Cortex of kidney (tissue), 1 donor: Measurements from ENCODE around the gene MAPK7.

Source experiments
- DNase-seq: peaks from one replicate; lab custom pipeline; 2025; lab: John Stamatoyannopoulos, UW

Gene MAPK7

DNA sequence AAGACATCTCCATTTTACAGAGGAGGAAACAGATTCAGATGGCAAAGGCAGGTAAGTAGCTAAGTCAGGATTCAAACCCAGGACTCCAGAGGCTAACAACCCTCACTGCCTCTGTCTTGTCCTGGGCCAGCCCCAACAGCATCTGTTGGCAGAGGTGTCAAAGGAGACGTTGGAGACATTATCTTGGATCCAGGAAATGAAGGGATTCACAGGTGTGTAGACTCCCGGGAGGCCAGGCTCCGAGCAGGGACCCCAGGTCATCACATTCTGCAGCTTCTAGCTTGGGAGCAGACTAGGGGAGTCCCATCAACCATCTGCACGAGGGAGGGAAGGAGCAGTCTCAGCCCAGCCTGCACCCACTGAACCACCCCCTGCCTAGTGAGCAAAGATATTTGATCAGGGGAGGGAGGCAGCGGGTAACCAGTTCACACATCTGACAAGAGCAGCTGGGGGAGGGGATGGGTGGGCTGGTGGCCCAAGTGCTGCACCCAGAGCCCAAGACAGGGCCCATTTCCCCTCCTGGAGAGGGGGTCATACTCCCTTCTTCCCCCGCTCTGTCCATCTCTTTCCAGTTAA, 14.8 kb upstream of the MAPK7 start:
- no peak for DNase-seq

DNA sequence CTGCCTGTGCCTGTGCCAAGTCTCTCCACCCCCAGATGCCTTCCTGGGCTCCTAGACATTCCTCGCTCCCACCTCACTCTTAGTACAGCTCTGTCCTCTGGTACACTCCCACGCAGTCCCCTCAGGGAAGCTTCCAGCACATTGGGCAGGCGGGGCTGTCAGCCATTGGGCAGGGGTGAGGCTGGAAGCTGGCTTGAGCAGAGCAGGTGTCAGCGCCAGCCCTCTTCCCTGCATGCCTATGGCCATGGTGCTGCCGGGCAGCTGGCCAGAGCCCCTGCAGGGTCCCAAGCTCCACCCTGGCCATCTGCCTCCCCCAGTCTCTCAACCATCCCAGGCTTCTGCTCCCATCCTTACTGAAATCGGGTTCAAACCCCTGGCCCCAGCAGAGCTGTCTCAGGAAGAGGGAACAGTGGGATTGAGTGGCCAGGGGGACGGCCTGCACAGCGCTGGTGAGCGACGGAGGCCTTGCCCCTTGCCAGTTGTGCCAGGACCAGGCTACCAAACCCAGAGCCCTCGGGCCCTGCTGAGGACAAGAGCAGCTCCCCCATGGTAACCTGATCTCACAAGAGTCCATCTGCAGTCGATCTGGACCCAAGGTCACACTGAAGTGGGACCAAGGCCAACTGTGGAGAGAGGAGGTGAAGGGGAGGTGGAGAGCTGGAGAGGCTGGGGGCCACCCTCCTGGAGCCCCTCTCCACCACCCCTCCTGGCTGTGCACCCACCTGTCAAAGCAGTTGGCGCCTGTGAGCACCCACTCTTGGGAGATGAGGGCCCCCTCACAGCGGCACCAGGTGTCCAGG, 13.4 kb upstream of the MAPK7 start:
- DNase-seq = no peak

DNA sequence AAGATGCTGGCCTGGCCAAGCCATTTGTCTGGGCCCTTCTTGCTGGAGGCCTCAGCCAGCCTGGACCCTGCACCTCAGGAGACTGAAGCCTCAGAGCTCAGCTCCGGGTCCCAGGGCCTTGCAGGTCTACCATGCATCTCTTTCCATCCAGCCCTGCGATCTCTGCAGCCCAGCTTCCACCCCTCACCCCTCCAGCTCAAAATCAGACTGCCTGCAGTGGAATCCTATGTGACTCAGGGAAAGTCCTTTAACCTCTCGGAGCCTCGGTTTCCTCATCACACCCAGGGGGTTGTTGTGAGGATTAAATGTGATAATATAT, 12.8 kb upstream of the MAPK7 start:
- DNase-seq = no peak

- no peak for DNase-seq
Measured at GRCh38 chr17:19365833-19366636, 12.3 kb upstream of the MAPK7 start.

GRCh38 chr17:19366637-19366972, 11.7 kb upstream of the MAPK7 start:
- no peak for DNase-seq

DNA sequence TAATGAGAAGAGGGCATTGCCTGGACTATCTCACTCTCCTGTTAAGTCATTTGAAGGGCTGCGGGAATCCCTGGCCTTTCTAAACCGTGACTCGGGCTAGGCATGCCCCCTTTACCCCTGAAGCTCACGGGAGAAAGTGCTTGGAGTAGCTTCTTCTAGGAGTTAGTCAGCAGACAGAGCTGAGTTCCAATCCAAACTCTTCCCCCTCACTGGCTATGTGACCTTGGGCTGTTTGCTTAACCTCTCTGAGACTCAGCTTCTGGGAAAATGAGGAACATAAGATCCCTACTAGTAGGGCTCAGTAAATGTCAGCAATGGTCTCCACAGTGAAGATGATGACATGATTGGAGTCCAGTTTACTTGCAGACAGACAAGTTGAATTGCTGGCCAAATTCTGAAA, 10.1 kb upstream of the MAPK7 start:
- DNase-seq = no peak

DNA sequence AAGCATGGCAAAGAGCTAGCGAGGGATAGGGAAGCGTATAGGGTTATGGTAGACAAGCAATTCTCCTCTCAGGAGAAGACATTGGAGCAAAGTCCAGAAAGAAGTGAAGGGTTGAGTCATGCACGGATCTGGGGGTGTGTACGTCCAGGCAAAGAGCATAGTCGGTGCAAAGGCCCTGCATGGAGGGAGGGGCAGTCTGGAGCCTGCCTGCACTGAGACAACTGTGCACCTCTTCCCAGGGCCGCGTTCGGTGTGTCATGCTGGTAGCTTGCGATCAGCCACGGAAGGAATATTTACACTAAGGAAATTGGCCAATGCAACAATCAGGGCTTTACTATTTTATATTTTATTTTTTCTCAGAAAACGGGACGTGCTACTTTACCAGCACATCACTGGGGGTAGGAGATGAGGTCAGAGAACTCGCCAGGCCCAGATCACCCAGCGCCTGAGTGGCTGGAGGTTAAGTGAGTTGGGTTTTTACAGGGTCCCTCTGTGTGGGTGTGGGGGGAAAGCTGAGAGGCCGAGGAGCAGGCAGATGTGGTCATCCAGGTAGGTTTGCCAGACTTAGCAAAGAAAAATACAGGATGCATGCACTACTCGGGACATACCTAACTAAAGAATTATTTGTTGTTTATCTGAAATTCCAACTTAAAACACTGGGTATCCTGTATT, 9.1 kb upstream of the MAPK7 start:
- DNase-seq = no peak

DNA sequence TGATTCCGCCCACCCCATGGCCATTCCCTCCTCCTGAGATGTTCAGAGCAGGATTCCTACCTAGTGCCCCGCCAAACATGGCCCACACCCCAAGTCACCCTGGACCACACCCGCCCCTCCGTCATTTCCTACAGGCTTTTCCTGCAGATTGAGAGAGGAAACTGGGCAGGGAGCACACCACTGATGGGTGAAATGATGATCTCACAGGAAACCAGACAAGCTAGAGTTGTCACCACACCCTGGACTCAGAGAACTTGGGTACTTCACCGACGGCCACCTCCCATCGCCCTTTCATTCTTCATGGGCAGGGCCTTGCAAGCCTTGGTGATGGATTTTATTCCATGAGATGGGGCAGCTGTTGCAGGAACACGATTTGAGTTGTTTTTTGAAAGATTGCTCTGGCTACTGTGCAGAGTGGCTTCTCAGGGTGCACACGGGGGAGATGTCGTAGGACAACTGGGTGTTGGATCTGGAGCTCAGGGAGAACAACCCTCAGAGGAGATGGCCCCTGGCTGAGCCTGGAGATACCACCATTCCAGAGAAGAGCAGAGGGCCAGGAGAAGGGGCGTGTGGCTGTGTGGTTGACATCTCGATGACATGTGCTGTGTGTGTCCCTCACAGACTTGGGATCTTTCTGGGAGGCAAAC, 8.3 kb upstream of the MAPK7 start:
- DNase-seq = no peak

- no peak for DNase-seq
Measured at GRCh38 chr17:19370493-19370960, 7.8 kb upstream of the MAPK7 start.

DNA sequence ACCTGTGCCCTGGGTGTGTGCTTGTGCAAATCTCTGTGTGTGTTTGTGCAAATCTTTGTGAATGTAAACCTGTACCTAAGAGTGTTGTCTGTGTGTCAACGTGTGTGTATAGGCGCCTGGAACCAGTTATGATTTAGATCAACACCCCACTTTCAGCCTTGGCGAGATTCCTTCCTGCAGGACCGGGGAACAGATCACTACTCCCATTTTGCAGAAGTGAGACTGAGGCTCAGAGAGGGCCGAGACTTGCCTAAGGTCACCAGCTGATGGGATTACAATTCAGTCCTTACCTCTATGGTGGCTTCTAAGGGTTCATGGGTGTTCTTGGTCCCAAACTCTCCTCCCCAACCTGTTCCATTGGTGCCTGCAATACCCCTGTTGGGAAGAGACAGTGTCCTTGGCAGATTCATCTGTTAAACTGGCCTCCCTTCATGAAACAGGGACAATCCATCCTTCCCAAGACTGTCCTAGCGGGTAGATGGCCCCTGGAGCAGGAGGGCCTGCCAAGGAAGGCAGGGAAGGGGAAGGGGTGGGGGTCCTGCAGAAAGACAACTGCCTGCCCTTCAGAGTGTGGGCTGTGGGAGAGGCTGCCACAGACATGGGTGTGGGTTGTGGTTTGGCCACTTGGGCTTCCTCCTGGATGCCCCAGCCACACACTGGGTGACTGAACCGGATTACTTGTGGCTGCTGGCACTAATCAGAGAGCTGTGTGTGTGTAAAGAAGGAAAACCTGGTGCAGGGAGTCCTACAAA, 6.9 kb upstream of the MAPK7 start:
- no peak for DNase-seq

DNA sequence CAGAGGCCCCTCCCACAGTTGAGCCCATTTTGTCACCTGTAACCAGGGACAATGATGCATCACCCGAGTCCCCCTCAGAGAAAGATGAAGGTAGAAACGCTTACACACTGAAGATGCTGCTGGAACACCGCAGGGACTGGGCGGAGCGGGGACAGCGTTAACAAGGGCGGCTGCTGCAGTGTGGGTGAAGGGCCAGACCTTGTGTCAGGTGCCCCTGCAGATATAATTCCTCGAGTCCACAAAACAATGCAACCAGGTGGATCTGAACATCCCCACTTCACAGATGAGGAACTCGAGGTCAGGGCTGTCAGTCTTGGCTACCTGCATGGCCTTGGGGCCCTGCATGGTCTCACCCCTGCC, 6.3 kb upstream of the MAPK7 start:
- no peak for DNase-seq

DNA sequence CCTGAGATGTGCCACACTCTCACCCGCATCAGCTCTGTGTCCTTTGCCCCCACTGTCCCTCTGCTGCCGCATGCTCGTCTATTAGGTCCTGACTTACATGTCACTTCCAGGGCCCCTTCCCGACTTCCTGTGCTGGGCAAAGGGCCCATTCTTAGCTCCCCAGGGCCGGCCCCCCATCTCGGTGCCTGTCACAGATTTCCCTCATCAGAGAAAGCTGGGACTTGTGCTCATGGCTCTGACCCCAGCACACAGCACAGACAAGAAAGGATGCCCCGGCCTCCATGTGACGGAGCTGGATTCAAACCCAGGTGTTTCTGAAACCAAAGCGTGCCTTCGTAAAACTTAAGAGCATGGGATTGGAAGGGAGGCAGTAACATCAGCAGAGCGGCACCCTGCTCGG, 5.9 kb upstream of the MAPK7 start:
- DNase-seq = no peak

DNA sequence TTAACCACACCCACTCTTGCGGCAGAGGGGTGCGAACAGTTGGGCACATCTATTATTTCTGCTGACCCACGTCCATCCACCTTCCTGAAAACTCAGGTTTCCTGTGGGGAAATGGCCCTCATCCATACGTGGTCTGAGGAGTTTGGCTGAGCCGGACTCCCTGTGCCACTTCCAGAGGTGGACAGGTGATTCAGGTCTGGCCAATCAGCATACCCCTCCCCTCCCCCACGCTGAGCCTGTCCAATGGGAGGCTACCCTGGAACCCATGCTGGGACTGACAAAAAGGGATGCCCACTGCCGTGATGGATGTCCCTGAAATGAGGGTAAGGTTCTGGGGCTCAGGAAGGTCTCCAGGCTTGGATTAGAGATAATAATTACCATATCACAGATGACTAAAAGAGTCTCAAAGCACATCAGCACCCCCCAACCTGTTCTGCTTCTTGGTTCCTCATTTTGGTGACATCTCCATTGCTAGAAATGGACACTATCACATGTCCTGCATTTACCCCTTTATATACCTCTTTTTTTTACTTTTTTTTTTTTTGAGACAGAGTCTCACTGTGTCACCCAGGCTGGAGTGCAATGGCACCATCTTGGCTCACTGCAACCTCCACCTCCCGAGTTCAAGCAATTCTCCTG, 5.3 kb upstream of the MAPK7 start:
- no peak for DNase-seq

DNA sequence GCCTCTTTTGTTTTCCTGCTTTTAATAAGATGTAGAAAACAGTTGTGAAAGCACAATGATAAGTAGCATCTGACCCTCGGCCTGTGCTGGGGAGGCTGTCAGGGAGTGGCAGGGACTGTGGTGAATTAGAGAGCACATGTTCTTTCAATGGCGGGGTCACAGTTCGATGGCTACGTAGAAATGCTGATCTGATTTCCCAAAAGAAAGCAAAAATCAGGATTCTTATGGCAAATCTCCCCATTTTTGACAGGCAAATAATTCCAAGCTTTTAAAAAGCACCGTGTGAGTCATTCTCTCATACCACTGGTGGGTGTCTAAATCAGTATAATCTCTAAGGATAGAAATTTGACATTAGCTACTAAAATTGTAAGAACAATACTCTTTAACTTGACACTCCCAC, 4.2 kb upstream of the MAPK7 start:
- DNase-seq = no peak

DNA sequence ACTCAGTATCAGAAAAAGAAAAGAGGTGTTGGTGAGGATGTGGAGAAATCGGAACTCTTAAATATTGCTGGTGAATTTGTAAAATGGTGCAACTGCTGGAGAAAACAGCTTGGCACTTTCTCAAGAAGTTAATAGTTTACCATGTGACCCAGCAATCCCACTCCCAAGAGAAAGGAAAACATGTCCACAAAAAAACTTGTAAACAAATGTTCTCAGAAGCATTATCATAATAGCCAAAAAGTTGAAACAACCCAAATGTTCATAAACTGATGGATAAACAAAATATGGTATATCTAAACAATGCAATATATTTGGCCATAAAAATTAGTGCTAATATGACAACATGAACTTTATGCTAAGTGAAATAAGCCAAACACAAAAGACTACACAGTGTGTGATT, 2.6 kb upstream of the MAPK7 start:
- DNase-seq = no peak

DNA sequence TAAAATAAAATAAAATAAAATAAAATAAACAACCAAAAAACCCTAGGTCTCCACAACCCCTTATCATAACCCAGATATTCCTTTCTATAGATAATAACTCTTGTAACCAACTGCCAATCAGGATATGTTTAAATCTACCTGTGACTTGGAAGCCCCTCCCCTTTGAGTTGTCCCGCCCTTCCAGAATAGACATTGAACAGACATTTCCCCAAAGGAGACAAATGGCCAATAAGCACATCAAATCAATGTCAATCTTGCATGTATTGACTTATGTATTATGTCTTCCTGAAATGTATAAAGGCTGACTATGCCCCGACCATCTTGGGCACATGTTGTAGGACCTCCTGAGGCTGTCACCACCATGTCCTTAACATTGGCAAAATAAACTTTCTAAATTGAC, 1.5 kb upstream of the MAPK7 start:
- no peak for DNase-seq

- DNase-seq = peak; percentile 77
Measured at GRCh38 chr17:19377602-19378415, 489 bp upstream of the MAPK7 start.

DNA sequence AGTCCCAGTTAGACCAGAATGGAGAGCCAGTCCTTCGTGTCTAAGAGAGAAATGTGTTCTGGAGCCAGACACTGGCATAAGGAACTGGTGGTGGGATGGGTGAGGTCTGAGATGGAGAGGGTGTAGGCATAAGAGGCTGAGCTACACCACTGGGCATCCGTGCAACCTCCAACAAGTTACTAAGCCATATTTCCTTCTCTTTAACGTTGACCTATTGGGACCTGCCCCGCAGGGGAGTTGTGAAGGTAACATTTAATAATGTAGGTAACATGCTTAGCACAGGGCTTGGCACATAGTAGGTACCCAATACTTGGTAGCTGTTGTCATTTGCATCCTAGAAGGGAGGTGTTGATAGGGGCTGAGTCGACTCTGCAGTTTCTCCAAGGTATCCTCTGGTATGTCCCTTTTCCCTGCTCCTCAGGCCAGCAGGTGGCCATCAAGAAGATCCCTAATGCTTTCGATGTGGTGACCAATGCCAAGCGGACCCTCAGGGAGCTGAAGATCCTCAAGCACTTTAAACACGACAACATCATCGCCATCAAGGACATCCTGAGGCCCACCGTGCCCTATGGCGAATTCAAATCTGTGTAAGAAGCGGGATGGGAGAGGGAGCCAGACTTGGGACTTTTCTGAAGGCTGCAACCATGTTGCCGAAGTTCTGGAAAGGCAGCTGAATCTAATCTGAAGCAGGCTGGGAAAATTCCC, 1.2 kb downstream of the MAPK7 start:
- no peak for DNase-seq

- DNase-seq = no peak
Measured at GRCh38 chr17:19380481-19381301, 2.4 kb downstream of the MAPK7 start.
